ENCODE data around the gene LRP1B.

Gene LRP1B

DNA sequence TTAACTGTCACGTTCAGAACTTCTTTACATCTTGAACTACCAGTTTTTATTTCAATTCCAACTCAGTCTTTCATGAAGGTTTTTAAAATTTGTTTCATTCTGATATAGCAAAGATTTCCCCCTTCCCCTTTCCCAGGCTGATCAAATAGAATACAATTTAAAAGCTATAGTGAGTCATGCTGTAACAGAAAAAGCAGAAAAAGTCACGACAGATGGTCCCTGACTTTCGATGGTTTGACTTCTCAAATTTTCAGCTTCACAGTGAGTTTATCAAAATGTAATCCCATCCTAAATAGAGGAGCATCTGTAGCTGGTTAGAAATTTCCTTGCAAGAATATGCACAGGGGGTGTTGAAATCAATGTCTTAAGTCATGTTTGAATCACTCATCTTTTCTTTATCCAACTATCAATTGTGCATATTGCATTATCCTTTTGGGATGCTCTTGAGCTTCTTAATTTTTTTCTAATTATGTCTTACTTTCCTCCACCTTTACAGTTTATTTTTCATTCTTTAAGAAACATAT is 500.3 kb downstream of the LRP1B start:
- TF ChIP-seq, protein P1, sequence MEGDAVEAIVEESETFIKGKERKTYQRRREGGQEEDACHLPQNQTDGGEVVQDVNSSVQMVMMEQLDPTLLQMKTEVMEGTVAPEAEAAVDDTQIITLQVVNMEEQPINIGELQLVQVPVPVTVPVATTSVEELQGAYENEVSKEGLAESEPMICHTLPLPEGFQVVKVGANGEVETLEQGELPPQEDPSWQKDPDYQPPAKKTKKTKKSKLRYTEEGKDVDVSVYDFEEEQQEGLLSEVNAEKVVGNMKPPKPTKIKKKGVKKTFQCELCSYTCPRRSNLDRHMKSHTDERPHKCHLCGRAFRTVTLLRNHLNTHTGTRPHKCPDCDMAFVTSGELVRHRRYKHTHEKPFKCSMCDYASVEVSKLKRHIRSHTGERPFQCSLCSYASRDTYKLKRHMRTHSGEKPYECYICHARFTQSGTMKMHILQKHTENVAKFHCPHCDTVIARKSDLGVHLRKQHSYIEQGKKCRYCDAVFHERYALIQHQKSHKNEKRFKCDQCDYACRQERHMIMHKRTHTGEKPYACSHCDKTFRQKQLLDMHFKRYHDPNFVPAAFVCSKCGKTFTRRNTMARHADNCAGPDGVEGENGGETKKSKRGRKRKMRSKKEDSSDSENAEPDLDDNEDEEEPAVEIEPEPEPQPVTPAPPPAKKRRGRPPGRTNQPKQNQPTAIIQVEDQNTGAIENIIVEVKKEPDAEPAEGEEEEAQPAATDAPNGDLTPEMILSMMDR (IDR thresholded peaks at IDR 0.05; ENCODE audit: control insufficient read depth, extremely low read depth, insufficient read depth) = no peak
- no peak for DNase-seq (ENCODE audit: low read depth)
- H3K4me3 ChIP-seq (ENCODE audit: low read depth, low read length) = no peak overlapping the region

DNA sequence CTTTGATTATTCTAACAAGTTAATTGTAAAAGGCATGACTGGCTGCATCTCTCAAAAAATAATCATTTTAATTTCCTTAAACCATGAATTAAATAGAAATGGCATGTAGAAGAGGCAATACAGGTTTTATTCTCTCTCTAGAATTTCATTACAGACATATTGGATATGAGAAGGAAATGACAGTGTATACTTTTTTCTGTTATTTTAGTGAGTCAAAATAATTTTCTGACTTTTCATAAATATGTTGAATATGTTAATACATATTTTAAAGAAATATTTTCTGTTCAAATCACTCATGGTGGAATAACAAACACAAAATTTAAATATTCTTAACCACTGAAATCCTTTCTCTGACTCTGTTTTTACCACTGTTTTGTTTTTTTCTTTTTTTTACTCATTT is 510.4 kb downstream of the LRP1B start:
- no peak for DNase-seq (ENCODE audit: low read depth)
- H3K4me3 ChIP-seq (ENCODE audit: low read depth, low read length) = no peak overlapping the region
- TF ChIP-seq, protein P1 (IDR thresholded peaks at IDR 0.05; ENCODE audit: control insufficient read depth, extremely low read depth, insufficient read depth) = no peak

DNA sequence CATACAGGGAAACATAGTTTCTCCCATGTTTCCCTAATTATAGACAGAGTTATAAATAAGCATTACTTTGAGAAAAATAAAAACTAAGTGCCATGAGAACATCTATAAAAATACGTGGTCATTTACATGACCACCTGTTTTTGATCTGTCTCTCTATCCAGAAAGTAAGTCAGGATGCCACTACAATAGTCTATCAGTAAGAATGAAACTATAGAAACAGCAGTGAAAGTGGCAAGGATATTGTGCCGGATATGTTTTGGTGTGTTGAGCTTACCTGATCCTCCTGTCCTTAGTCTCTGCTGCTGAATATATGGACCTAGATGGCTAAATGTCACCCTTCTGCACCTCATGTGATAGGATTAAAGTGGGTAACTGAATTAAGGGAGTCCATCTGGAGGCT is 512.4 kb downstream of the LRP1B start:
- TF ChIP-seq, protein P1 (IDR thresholded peaks at IDR 0.05; ENCODE audit: control insufficient read depth, extremely low read depth, insufficient read depth) = no peak
- no peak overlapping the region for H3K4me3 ChIP-seq (ENCODE audit: low read depth, low read length)
- DNase-seq (ENCODE audit: low read depth) = no peak

DNA sequence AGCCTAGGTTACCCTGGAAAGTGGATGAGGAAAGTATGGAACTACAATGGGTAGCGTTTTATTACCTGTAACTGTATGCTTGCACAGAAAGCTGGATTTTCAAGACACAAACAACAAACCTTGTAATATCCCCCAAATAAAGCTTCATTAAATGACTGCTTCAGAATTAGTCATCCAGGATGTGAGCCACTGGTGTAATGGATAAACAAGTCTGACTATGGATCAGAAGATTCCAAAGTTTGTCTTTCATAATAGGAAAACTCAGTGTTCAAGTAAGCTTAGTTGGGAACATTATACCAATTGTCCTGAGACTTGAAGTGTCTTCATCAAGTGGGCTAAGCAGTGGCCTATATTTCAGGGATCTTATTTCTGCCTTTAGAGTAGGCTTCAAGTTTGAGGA is 518.8 kb downstream of the LRP1B start:
- no peak for DNase-seq (ENCODE audit: low read depth)
- H3K4me3 ChIP-seq (ENCODE audit: low read depth, low read length) = no peak overlapping the region
- TF ChIP-seq, protein P1 (IDR thresholded peaks at IDR 0.05; ENCODE audit: control insufficient read depth, extremely low read depth, insufficient read depth) = no peak

DNA sequence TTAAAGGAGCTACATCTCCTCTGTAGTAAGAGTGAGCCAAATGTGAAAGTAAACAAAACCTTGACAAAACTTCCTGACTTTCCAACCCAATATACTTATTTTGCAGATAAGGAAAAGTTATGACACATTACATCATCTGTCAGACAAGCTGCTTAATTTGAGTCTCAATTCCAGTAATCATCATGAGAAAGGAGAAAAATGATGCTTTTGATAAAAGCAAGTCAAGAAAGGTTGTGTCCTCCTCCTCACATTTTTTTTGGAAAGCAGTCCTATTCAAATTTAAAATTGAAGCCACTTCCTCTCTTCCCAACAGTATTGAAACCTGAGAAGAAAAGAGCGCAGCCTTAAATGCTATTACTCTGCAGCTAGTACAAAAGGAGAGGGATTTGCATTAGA is 519.6 kb downstream of the LRP1B start:
- TF ChIP-seq, protein P1 (IDR thresholded peaks at IDR 0.05; ENCODE audit: control insufficient read depth, extremely low read depth, insufficient read depth) = no peak
- no peak for DNase-seq (ENCODE audit: low read depth)

DNA sequence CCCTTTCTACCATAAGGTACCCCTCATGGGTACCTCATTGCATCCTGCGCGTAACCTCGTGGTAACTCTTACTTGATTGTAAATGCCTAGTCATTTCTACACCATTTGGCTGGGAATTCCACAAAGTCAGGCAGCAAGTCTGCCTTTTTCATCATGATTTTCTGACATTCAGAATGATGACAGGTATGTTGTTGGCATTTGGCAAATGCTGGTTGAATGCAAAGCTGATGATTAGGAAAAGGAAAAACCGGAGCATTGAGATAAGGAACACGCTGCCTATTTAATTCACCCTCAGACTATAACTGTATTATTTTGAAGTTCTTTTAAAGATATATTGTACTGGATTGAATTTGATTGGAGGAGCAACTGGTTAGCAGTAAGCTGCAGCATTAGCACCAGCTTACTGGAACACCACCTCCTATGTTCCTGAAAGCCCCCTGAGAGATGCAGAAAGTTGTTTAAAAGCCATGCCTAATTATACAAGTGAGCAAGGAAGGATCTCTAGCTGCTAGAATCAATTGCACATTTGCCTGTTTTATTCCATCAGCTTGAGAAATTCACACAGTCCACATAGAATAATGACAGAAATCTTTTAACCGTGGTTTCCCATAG is 520.1 kb downstream of the LRP1B start:
- no peak overlapping the region for H3K4me3 ChIP-seq (ENCODE audit: low read depth, low read length)
- TF ChIP-seq, protein P1 (IDR thresholded peaks at IDR 0.05; ENCODE audit: control insufficient read depth, extremely low read depth, insufficient read depth) = no peak
- no peak for DNase-seq (ENCODE audit: low read depth)

More for the DNA sequence above, 519.6 kb downstream of the LRP1B start:
- no peak overlapping the region for H3K4me3 ChIP-seq (ENCODE audit: low read depth, low read length)

DNA sequence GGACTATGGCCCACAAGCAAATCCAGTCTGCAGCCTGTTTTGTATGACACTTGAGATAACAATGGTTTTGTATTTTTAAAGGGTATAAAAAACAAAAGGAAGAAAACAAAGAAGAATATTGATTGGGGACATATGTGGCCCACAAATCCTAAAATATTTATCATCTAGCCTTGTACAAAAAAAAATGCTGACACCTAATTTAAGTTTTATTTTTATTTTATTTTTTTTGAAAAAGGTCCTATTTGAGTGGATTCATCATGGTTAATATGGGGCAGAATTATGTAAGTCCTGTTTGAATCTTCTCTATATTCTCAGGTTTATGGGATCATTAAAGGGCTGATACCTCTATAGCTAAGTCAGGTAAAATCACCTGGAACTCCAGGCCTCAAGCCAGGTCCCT is 525.7 kb downstream of the LRP1B start:
- TF ChIP-seq, protein P1 (IDR thresholded peaks at IDR 0.05; ENCODE audit: control insufficient read depth, extremely low read depth, insufficient read depth) = no peak
- no peak overlapping the region for H3K4me3 ChIP-seq (ENCODE audit: low read depth, low read length)
- no peak for DNase-seq (ENCODE audit: low read depth)

Measured in LNCaP clone FGC (cell line).